Activated T-helper 1 cell treated with anti-CD3 and anti-CD28 coated beads, Interleukin-12 subunit alpha, Interleukin-12 subunit beta, Interleukin-2, Interleukin-4 antibody, amounts not matched to agents 30 ng/mL and 10 ng/mL and 1 ng/mL, durations not matched to agents 14 hours and 24 hours and 36 hours (primary cell): ENCODE data around the gene LOXL3. TPM values are rescaled to one million over a fixed set of nuclear protein-coding genes. Genes with fewer than 3 reads are reported as not detected.

Experiments used
- DNase-seq: peaks from one replicate; pipeline ENCODE4 v3.0.0; 2021; ENCODE audit warnings: low spot score
- H3K27ac Mint-ChIP-seq: one replicate; pipeline ENCODE4 v1.8.0; 2021; ENCODE audit warnings: mild to moderate bottlenecking, mixed read lengths
- H3K27me3 Mint-ChIP-seq: one replicate; pipeline ENCODE4 v1.8.0; 2022; ENCODE audit warnings: mild to moderate bottlenecking, moderate library complexity, mixed read lengths; ENCODE audit not compliant: insufficient read depth
- H3K36me3 Mint-ChIP-seq: one replicate; pipeline ENCODE4 v1.8.0; 2021; ENCODE audit warnings: low read depth, mixed read lengths
- H3K4me1 Mint-ChIP-seq: one replicate; pipeline ENCODE4 v1.8.0; 2021; ENCODE audit warnings: low read depth, mixed read lengths
- H3K4me3 Mint-ChIP-seq: one replicate; pipeline ENCODE4 v1.8.0; 2021; ENCODE audit warnings: mild to moderate bottlenecking, moderate library complexity, mixed read lengths
- H3K9me3 Mint-ChIP-seq: one replicate; pipeline ENCODE4 v1.8.0; 2021; ENCODE audit warnings: mixed read lengths
- intact Hi-C: fragments of 100-400 bp; cut with micrococcal nuclease; formaldehyde crosslinking; loops from one replicate; pipeline ENCODE4 v1.15.1; 2024
- total RNA-seq: library from RNA; stranded (reverse); gene quantifications from 2 replicates; pipeline ENCODE4 v1.2.3, GENCODE V29; 2022

LOXL3 gene
- total RNA-seq, 1 donor from 2014 or later, result 2.0 TPM

DNA sequence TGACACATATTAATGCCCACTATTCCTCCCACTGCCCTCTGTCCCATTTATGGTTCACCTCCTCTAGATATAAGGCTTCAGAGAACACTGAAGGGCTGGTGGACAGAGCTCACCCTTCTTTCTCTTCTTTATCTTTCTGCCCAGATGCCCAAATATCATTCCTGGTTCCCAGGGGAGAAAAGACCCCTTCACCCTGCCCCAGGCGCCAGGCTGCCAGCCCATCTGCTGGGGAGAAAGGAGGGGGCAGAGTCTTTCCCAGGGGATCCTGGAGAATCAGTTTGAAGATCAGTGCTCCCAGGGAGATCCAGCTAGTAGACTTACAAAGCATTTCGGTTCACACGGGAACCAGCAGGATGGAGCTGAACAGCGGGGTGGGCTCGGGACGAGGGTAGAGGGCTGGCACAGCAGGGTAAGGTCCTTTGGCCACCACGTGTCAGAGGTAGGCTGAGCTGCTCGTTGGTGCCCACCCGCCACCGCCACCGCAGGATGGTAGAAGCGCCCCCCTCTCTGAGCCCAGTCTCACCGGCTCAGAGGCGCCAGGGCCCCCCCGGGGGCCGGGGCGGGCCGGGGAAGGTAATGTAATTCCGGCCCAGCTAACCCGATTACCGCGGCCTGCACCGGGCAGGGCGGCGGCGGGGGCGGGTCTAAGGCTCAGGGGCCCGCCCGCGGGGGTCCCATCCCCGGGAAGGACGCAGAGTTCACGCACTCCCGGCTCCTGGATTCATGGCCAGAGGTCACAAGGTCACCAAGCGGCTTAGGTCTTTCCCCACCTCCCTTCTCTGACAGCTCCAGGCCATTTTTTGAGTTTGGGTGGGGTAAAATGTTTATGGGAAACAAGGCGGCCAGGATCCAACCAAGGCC is 40.8 kb downstream of the LOXL3 start:
- H3K27ac Mint-ChIP-seq, result peak overlapping the region; percentile 52
- peaks cover 13% of the 10 kb centered on the region for H3K36me3 Mint-ChIP-seq
- DNase-seq, result no peak
- H3K27me3 Mint-ChIP-seq, result peaks cover 52% of the 10 kb centered on the region
- peaks cover 27% of the 10 kb centered on the region for H3K4me1 Mint-ChIP-seq
- intact Hi-C loops, result no loop called here
- H3K4me3 Mint-ChIP-seq, result peak overlapping the region; percentile 66
- no peaks in the 10 kb centered on the region for H3K9me3 Mint-ChIP-seq

DNA sequence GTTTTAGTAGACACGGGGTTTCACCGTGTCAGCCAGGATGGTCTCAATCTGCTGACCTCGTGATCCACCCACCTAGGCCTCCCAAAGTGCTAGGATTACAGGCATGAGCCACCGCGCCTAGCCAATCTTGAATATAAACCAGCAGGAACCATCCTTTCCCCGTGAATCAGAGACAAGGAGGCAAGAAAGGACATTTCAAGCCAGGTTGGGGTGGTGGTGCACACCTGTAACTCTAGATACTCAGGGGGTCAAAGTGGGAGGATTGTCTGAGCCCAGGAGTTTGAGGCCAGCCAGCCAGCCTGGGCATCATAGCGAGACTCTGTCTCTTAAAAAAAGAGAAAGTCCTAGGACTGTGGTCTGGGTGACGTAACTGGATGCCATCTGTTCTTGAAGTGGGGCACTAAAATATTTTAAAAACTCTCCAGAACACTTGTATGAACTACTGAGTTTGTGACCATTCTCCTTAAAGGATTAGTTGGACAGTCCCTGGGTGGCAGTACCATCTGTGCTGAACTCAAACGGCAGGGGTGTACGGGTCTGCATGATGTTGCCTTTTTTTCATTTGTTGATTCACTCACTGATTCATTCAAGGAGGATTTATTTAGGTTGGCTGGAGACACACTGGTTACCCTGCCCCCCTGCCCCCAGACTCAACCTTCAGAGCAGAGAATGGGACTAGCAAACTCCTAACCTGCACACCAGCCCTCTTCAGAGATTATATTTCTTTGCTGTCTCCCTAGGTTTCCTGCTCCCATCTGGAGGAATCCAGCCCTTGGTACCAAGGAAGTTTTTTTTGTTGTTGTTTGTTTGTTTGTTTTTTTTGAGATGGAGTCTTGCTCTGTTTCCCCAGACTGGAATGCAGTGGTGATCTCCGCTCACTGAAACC is 42.4 kb downstream of the LOXL3 start:
- no peaks in the 10 kb centered on the region for H3K9me3 Mint-ChIP-seq
- intact Hi-C loops, result no loop called here
- no peak overlapping the region for H3K4me3 Mint-ChIP-seq
- peaks cover 10% of the 10 kb centered on the region for H3K36me3 Mint-ChIP-seq
- H3K27me3 Mint-ChIP-seq, result peaks cover 37% of the 10 kb centered on the region
- no peak for DNase-seq
- H3K4me1 Mint-ChIP-seq, result peaks cover 34% of the 10 kb centered on the region
- H3K27ac Mint-ChIP-seq, result no peak overlapping the region

DNA sequence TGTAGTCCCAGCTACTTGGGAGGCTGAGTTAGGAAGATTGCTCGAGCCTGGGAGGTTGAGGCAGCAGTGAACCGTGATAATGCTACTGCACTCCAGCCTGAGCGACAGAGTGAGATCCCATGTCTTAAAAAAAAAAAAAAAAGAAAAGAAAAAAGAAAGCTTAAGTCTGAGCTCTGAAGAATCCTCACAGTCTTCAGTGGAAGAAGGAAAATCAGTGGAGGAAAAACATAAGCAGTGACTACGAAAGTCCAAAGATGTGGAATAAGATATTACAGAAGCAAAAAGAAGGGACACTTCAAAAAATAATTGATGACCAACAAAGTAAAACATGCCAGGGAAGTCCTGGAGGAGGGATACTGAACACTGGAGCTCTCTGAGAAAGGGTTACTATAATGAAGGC is 43.5 kb downstream of the LOXL3 start:
- Mint-ChIP-seq H3K36me3 (peaks cover 16% of the 10 kb centered on the region), H3K27me3 (peaks cover 31% of the 10 kb centered on the region), H3K27ac (peak overlapping the region; percentile 0), H3K4me1 (peaks cover 36% of the 10 kb centered on the region), H3K4me3 (no peak overlapping the region), H3K9me3 (no peaks in the 10 kb centered on the region)
- no peak for DNase-seq
- intact Hi-C loops, result no loop called here

DNA sequence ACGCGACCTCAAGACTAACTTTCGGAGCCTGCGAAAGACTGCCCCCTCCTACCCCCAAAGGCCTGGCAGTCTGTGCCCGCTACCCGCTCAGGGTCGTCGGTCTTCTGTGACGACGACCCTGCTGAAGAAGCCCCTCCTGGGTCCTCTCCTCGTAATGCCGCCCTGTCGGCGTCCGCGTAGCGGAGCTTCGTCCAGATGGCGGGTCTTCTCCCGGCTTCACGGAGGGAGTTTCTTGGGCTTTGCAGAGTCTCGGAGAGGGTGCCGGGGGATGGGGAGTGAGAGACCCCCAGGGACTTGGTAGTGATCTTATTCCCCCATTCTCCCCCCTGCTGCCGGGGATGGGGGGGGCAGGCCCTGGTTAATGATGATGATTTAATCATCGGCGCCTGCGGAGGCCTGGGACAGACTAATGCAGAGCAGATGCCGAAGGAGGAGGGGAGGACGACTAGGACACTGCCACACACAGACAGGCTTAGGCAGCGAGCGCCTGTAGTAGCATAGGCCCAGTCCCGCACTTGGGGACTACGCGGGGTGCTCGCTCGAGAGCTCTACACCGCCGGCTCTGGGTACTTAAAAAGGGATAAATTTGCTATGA is 45.7 kb downstream of the LOXL3 start:
- no peak for DNase-seq

DNA sequence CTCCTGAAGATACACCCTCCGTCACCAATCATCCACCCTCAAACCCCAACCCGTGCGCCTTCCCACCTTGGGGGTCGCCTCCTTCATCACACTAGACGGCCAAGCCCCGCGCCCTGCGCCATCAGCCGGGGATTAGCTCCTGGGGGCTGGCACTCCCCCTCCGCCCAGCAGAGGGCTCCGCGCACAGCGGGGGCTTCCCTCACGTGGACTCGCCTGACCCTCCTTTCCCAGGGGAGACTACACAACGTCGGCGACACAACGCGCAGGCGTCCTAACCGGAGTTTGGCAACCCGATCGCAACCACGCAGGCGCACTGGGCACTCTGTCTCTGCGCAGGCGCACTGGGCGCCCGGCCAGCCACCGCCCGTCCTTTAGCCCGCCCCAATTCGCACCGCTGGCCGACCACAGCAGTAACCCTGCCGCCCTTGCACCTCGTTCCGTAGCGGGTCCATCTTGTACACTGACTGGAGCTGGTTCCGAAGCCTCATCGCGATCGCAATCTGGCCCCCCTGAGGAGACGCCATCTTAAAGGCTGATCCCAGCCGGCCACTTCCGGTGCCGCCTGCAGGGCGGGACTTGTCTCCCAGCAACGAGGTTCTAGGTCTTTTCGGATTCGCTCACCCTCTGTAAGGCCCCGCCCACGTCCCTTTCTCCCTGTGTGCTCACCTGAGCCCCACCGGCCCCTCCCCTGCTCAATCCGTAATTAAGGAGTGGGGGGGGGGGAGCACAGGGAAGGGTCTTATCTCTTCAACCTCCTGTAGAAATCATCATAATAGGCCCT is 46.4 kb downstream of the LOXL3 start, which contains the start of gene PCGF1:
PCGF1 (minus strand) TSS at position 551 of the 781 bp plus-strand sequence; CDS start at position 524, 27 bp downstream.
- Mint-ChIP-seq H3K4me1 (peaks cover 55% of the 10 kb centered on the region), H3K4me3 (peak within 1 kb of the TSS; percentile 96), H3K27ac (peak within 1 kb of the TSS; percentile 99), H3K36me3 (peaks cover 28% of the 10 kb centered on the region), H3K9me3 (no peaks in the 10 kb centered on the region), H3K27me3 (peaks cover 24% of the 10 kb centered on the region)
- intact Hi-C loops, result loop anchor here (1.0 to 2.0 kb wide), 11 partner anchors 9 to 771 kb away; partner anchors contain the start of genes AUP1, DOK1, HK2 and HTRA2
- peak; percentile 96 for DNase-seq

More for the DNA sequence above, 45.7 kb downstream of the LOXL3 start:
- intact Hi-C loops, result loop anchor here (1.0 to 2.0 kb wide), 11 partner anchors 8 to 771 kb away; partner anchors contain the start of genes AUP1, DOK1, HK2 and HTRA2
- Mint-ChIP-seq H3K4me1 (peaks cover 50% of the 10 kb centered on the region), H3K9me3 (no peaks in the 10 kb centered on the region), H3K36me3 (peaks cover 26% of the 10 kb centered on the region), H3K27me3 (peaks cover 27% of the 10 kb centered on the region), H3K4me3 (peak overlapping the region; percentile 96), H3K27ac (peak overlapping the region; percentile 99)

DNA sequence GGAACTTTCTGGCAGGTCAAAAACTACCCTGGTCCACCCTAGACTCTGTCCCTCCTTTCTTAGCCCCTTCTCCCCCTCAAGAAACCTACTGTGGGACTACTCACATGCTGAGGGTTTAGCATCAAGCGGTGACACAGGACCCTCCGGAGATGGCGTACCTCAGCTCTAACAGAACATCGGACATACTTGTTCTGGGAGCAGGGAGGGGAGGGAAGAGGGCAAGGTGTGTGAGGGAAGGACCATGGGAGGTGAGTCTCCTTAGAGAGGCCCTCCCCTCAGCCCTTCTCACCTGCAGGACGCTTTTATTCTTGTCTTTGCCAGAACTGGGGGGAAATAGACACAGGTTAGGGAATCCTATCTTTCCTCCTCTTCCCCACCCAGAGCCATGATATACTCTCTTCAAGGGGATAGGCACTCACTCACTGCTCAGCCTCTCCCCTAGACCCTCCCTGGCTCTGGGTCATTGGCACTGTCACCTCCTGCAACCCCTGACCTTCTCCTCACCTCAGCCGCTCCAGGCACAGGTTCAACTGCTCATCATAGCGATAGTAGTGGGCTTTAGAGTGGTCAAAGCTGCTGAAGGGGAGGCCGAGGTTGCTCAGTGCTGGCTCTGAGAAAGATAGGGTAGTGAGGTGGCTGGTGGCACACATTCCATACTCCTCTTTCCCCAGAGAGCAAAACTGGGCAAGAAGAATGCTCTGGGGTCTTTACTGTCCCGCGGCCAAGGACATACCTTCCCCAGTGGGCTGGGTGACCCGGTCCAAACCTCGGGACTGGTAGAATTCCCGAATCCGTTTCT is 48.1 kb downstream of the LOXL3 start:
- DNase-seq, result no peak
- Mint-ChIP-seq H3K27me3 (peaks cover 25% of the 10 kb centered on the region), H3K9me3 (no peaks in the 10 kb centered on the region), H3K4me1 (peaks cover 66% of the 10 kb centered on the region), H3K36me3 (peaks cover 36% of the 10 kb centered on the region), H3K27ac (no peak overlapping the region), H3K4me3 (peak overlapping the region; percentile 96)
- intact Hi-C loops, result loop anchor here (2.0 kb wide), 2 partner anchors 149 to 769 kb away; partner anchors contain the start of genes SEMA4F and TPRKB

DNA sequence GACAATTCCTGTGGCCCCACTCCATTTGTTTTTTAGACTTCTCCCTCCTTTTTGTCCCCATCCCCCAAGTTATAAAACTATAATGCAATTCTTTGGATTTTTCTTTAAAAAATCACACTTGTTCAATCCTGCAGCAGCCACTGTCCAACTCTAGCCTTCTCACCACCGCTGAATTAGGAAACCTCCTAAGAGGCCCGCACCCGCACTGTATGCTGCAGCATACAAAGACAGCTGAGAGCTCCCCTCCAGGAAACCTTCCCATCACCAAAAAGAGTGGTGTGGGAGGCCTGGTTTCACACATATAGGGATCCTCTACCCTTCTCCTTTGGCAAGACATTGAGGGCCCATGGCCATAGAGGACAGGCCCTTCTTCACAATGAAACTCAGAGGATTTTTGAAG is 49.2 kb downstream of the LOXL3 start:
- Mint-ChIP-seq H3K36me3 (peaks cover 41% of the 10 kb centered on the region), H3K4me1 (peaks cover 72% of the 10 kb centered on the region), H3K27me3 (peaks cover 29% of the 10 kb centered on the region), H3K9me3 (no peaks in the 10 kb centered on the region), H3K4me3 (peak overlapping the region; percentile 57), H3K27ac (peak overlapping the region; percentile 15)
- intact Hi-C loops, result no loop called here
- DNase-seq, result no peak

DNA sequence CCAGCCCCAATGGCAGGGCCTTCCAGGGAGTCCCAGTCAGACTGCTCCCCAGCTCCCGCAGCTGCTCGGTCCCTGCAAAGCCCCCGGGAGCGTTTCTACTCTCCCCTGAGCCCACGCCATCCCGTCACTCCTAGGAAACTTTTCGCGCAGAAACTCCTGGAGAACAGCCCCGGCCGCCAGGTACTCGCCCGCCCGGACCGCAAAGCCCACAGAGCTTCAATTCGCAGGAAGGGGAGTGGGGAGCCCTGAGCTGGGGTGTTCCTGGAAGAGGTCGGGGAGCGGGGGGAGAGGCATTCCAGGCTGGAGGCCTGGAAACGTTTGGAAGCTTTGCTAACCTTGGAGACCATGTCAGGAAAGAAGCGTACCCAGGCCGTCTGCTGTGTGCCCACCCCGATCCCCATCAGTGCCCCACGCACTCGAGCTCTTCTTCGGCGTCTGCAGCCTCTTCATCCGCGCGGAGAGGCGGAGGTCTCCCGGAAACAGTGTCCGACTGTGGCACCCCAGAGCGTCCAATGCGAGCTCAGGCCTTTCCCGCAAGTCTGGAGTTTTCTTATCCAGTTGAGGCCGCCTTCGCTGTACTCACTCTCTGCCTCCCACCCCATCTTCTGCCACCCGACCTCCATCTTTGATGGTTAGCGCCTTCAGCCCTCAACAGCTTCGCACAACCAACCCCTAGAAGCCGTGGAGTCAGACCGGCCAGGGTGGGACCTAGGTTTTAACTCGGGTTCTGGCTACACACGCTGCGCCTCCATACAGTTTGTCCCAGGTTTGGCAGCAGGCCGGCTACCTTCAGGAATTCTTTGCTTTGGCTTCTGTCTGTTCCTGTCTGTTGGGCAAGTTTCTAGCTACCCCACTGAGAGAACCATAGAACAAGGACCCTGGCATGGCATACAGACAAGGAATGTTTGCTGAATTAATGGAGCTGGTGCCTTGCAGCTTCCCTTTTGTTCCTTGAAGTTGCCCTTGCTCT is 50.0 kb downstream of the LOXL3 start:
- Mint-ChIP-seq H3K27me3 (peaks cover 35% of the 10 kb centered on the region), H3K27ac (peak overlapping the region; percentile 23), H3K9me3 (no peaks in the 10 kb centered on the region), H3K4me3 (peak overlapping the region; percentile 71), H3K36me3 (peaks cover 44% of the 10 kb centered on the region), H3K4me1 (peaks cover 75% of the 10 kb centered on the region)
- intact Hi-C loops, result no loop called here
- DNase-seq, result no peak

DNA sequence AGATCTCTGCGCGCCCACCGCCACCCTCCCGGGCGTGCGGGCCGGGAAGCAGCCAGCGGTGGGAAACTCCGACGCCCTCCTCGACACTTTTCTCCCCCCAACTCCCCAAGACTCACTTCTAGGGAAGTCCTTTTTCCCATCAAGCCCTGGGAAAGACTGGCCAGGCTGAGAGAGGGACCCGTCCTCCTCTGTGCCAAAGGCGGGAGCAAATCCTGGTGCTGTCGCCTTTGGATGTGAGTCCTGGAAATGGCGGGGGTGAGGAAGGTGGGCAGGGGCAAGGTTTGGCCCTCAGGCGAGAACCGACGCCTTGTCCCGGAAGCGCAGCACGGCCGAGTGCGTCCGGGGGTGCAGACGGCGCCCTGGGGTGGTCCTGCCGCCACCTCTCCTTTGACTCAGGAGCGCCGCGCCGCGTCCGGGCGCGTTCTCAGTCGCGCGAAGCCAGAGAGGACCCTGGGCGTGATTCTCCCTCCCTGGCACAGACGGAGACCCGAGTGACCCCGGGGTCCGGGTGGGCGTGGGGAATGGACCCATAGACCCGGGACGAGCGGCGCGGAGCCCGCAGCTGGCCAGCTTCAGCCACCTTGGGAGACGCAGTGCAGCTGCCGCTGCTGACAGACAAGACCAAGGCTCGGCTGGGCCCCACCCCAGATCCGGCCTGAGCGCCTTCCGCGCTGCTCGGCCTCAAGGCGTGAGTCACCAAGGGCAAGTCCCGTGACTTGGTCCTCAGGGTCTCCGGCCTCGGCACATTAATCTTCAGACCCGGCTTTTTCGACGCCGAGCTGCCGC is 50.8 kb downstream of the LOXL3 start:
- DNase-seq, result no peak
- Mint-ChIP-seq H3K27ac (peak overlapping the region; percentile 23), H3K9me3 (no peaks in the 10 kb centered on the region), H3K4me1 (peaks cover 75% of the 10 kb centered on the region), H3K27me3 (peaks cover 42% of the 10 kb centered on the region), H3K4me3 (peak overlapping the region; percentile 71), H3K36me3 (peaks cover 44% of the 10 kb centered on the region)
- intact Hi-C loops, result no loop called here

DNA sequence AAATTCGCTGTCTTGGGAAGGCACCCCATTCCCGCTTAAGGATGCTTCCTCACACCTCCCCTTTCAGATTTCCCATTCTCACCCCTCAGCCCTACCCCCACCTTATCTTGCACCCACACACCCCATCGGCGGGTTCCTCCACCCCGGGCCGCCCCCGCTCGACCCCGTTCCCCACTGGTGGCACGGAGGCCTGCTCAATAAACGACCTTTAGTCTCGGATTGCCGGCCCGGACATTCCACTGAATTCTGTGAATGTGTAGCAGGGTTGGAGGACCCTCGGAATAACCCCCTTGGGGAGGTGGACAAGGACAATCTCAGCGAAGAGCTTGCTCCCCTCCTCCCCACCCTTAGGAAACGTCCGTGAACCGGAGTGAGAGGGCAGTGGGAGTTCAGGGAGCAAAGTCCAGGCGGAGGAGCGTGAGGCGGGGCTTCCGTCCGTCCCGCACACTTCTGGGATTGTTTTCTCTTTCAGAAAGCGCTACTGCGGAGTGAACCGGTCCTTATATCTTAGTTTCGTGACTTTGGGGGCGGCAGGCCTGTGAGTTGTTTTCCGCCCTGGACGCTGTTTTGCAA is 51.5 kb downstream of the LOXL3 start:
- peak overlapping the region; percentile 71 for H3K4me3 Mint-ChIP-seq
- peaks cover 45% of the 10 kb centered on the region for H3K27me3 Mint-ChIP-seq
- intact Hi-C loops, result no loop called here
- peaks cover 74% of the 10 kb centered on the region for H3K4me1 Mint-ChIP-seq
- H3K27ac Mint-ChIP-seq, result peak overlapping the region; percentile 26
- no peak for DNase-seq
- H3K9me3 Mint-ChIP-seq, result no peaks in the 10 kb centered on the region
- peaks cover 47% of the 10 kb centered on the region for H3K36me3 Mint-ChIP-seq
